ENCODE data around the gene MAN2B1. TPM values are rescaled to one million over a fixed set of nuclear protein-coding genes. Genes with fewer than 3 reads are reported as not detected.
A peak's percentile ranks its signal among the peaks of the same experiment; 100 is the strongest.

Gene MAN2B1
- total RNA-seq, 3 donors from 2014 or later (not counting 1 experiment from before 2014, with no cell fraction given) = 107 to 118 (median 112) TPM

GRCh38 chr19:12696366-12697335, 30.1 kb upstream of the MAN2B1 start, which contains the start of gene FBXW9:
Gene FBXW9 (minus strand): TSS chr19:12696631. CDS start chr19:12696581, 50 bp downstream.
- no peaks in the 10 kb centered on the region for H3K36me3 Mint-ChIP-seq
- no peaks in the 10 kb centered on the region for H3K9me3 Mint-ChIP-seq
- no peaks in the 10 kb centered on the region for H3K27me3 Mint-ChIP-seq (ENCODE audit: low read depth in 2 of 2)
- ATAC-seq = peak; percentile 91 to 96 (median 93)
- peak; percentile 98 to 99 for DNase-seq
- Histone ChIP-seq H3K9me3 (ENCODE audit: control insufficient read depth, insufficient read depth, low read length) (no peaks in the 10 kb centered on the region), H3K27me3 (ENCODE audit: control insufficient read depth, insufficient read depth, low read length) (no peaks in the 10 kb centered on the region), H3K27ac (ENCODE audit: low read length) (peak within 1 kb of the TSS; percentile 94), H3K4me3 (ENCODE audit: low read length) (peak within 1 kb of the TSS; percentile 80), H3K4me1 (ENCODE audit: control insufficient read depth, insufficient read depth, low read length) (peaks cover 19% of the 10 kb centered on the region), H3K36me3 (ENCODE audit: control insufficient read depth, insufficient read depth, low read length) (peaks cover 6% of the 10 kb centered on the region)
- TF ChIP-seq, protein P1, sequence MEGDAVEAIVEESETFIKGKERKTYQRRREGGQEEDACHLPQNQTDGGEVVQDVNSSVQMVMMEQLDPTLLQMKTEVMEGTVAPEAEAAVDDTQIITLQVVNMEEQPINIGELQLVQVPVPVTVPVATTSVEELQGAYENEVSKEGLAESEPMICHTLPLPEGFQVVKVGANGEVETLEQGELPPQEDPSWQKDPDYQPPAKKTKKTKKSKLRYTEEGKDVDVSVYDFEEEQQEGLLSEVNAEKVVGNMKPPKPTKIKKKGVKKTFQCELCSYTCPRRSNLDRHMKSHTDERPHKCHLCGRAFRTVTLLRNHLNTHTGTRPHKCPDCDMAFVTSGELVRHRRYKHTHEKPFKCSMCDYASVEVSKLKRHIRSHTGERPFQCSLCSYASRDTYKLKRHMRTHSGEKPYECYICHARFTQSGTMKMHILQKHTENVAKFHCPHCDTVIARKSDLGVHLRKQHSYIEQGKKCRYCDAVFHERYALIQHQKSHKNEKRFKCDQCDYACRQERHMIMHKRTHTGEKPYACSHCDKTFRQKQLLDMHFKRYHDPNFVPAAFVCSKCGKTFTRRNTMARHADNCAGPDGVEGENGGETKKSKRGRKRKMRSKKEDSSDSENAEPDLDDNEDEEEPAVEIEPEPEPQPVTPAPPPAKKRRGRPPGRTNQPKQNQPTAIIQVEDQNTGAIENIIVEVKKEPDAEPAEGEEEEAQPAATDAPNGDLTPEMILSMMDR (IDR thresholded peaks at IDR 0.05) = no peak
- 6% methylated on average over 59 of the region's 59 CpGs for WGBS (ENCODE audit: insufficient coverage)
- intact Hi-C loops (cut with micrococcal nuclease) = loop anchor here (1.0 kb wide), 1 partner anchor 15 kb away; the partner anchor contains the start of gene DHPS
- H3K4me1 Mint-ChIP-seq = peaks cover 0 to 4% of the 10 kb centered on the region in 2 donors
- peak within 1 kb of the TSS; percentile 93 for H3K4me3 Mint-ChIP-seq
- H3K27ac Mint-ChIP-seq = peak within 1 kb of the TSS; percentile 92 to 94

GRCh38 chr19:12695997-12696365, 29.4 kb upstream of the MAN2B1 start:
- 3% methylated on average over 36 of the region's 36 CpGs for WGBS (ENCODE audit: insufficient coverage)
- H3K9me3 ChIP-seq (ENCODE audit: control insufficient read depth, insufficient read depth, low read length) = no peaks in the 10 kb centered on the region
- TF ChIP-seq, protein P1 (IDR thresholded peaks at IDR 0.05) = no peak
- H3K27me3 Mint-ChIP-seq (ENCODE audit: low read depth in 2 of 2) = no peaks in the 10 kb centered on the region
- H3K27me3 ChIP-seq (ENCODE audit: control insufficient read depth, insufficient read depth, low read length) = no peaks in the 10 kb centered on the region
- H3K4me1 ChIP-seq (ENCODE audit: control insufficient read depth, insufficient read depth, low read length) = peaks cover 19% of the 10 kb centered on the region
- peak overlapping the region; percentile 92 to 94 for H3K27ac Mint-ChIP-seq
- H3K4me3 ChIP-seq (ENCODE audit: low read length) = peak overlapping the region; percentile 80
- H3K4me3 Mint-ChIP-seq = peak overlapping the region; percentile 93
- H3K36me3 ChIP-seq (ENCODE audit: control insufficient read depth, insufficient read depth, low read length) = peaks cover 2% of the 10 kb centered on the region
- ATAC-seq (peak in 2 of 3 donors; percentile 3 to 21), DNase-seq (no peak)
- intact Hi-C loops (cut with micrococcal nuclease) = loop anchor here (1.0 kb wide), 1 partner anchor 15 kb away; the partner anchor contains the start of gene DHPS
- peaks cover 0 to 4% of the 10 kb centered on the region in 2 donors for H3K4me1 Mint-ChIP-seq
- no peaks in the 10 kb centered on the region for H3K9me3 Mint-ChIP-seq
- H3K36me3 Mint-ChIP-seq = no peaks in the 10 kb centered on the region
- H3K27ac ChIP-seq (ENCODE audit: low read length) = peak overlapping the region; percentile 94

DNA sequence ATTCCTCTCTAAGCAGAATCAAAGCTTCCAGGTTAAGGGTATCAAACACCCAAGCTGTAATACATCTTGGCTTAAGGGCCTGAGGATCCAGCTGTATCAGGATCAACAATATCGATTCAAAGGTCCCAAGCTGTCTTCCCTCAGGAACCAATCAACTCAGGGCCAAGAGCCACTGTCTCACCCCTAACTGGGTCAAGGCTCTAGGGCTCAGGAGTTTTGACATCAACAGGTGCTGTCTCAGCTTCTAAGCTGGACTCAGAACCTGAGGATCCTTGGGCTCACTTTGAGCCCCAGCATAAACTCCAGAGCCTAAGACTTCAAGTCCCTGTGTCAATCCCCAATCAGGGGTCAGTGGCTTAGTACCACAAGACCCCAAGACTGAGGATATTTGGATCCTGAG, 29.0 kb upstream of the MAN2B1 start:
- Mint-ChIP-seq H3K27me3 (ENCODE audit: low read depth in 2 of 2) (no peaks in the 10 kb centered on the region), H3K4me3 (peak overlapping the region; percentile 50), H3K9me3 (no peaks in the 10 kb centered on the region), H3K27ac (no peak overlapping the region), H3K4me1 (peaks cover 0 to 4% of the 10 kb centered on the region in 2 donors), H3K36me3 (no peaks in the 10 kb centered on the region)
- intact Hi-C loops (cut with micrococcal nuclease) = no loop called here
- 100% methylated on average over 1 of the region's 1 CpG for WGBS (ENCODE audit: insufficient coverage)
- Histone ChIP-seq H3K27me3 (ENCODE audit: control insufficient read depth, insufficient read depth, low read length) (no peaks in the 10 kb centered on the region), H3K36me3 (ENCODE audit: control insufficient read depth, insufficient read depth, low read length) (no peaks in the 10 kb centered on the region), H3K4me1 (ENCODE audit: control insufficient read depth, insufficient read depth, low read length) (peaks cover 19% of the 10 kb centered on the region), H3K27ac (ENCODE audit: low read length) (no peak overlapping the region), H3K4me3 (ENCODE audit: low read length) (no peak overlapping the region), H3K9me3 (ENCODE audit: control insufficient read depth, insufficient read depth, low read length) (no peaks in the 10 kb centered on the region)
- TF ChIP-seq, protein P1 (IDR thresholded peaks at IDR 0.05) = no peak
- DNase-seq (no peak), ATAC-seq (no peak)
